ENCODE measurements around the gene ARPC5L.
"Not testable (repeated sequence)": the region's sequence is repeated elsewhere in the genome, so short reads cannot be mapped to it uniquely, and the experiment has no call there.

The ARPC5L gene

GRCh38 chr9:124894035-124894740 is 32.3 kb downstream of the ARPC5L start:
- DNase-seq: no peak

GRCh38 chr9:124894741-124895170 is 32.8 kb downstream of the ARPC5L start:
- DNase-seq: peak in 3 of 4 experiments; percentile 21 to 41 (median 29)

- no peak for DNase-seq
Measured at GRCh38 chr9:124897570-124898460, 35.9 kb downstream of the ARPC5L start.

DNA sequence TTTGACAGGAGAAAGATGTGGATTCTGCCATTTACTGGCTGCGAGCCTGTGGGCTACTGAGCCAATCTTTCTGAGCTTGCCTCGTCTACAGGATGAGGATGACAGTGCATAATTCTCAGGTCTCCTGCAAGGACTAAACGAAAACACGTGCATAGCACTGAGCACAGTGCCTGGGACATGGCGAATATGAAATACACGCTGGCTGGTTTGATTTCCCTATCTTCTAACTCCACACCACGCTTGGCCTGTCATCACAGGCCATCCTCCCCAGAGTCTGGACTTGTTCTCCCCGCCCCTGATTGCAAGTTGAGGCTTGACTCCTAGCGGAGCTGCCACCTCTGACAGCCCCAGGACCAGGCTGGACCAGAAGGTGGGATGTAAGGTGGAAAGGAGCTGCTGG is 37.9 kb downstream of the ARPC5L start:
- no peak for DNase-seq

GRCh38 chr9:124906966-124907365 is 45.0 kb downstream of the ARPC5L start:
- no peak for DNase-seq

- no peak for DNase-seq
Measured at GRCh38 chr9:124908098-124908497, 46.2 kb downstream of the ARPC5L start.

GRCh38 chr9:124911766-124912165 is 49.8 kb downstream of the ARPC5L start:
- DNase-seq: no peak

GRCh38 chr9:124913378-124913777 is 51.4 kb downstream of the ARPC5L start:
- DNase-seq: no peak

- no peak for DNase-seq
Measured at GRCh38 chr9:124914753-124915405, 52.9 kb downstream of the ARPC5L start.

- DNase-seq: not testable (repeated sequence)
Measured at GRCh38 chr9:124920394-124920793, 58.5 kb downstream of the ARPC5L start.

Measured in suppressor macrophage (primary cell).